Raji (cell line): ENCODE results near the gene KRT76.

Source experiments
- POLR2A ChIP-seq: IDR thresholded peaks from 2 replicates; pipeline ENCODE4 v1.6.1; 2011; ENCODE audit warnings: low read depth, low read length, control low read depth; ENCODE audit not compliant: insufficient read depth

Gene KRT76

DNA sequence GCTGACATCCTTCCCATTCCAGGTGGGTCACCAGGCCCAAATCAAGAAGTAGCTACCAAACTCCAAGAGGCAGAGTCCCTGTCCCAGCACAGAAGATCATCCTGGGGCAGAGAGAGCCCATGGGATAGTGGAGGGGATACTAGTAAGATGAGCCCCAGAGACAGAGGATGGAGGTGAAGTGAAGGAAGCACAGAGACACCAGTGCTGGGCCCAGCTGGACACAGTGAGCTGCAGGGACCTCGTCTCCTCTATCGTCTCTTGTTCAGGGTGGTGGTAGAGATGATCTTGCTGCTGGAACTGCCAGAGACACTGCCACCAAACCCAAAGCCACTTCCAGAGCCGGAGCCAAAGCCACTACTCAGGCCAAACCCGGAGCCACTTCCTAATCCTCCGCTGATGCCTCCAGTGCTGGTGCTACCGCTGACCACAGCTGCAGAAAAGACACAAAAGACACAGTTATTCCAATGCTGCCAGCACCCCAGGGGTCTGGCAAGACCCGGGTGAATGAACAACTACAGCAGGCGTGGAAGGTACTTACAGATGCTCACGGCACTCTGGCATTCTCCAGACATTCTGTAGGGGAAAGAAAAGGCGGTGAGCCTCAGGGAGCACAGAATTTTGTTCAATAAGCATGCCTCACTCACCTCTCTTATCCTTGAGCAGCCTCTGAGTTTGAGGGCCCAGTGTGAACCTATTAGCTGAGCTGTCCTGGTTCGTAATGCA, 29.8 kb upstream of the KRT76 start:
- TF ChIP-seq POLR2A = no peak

DNA sequence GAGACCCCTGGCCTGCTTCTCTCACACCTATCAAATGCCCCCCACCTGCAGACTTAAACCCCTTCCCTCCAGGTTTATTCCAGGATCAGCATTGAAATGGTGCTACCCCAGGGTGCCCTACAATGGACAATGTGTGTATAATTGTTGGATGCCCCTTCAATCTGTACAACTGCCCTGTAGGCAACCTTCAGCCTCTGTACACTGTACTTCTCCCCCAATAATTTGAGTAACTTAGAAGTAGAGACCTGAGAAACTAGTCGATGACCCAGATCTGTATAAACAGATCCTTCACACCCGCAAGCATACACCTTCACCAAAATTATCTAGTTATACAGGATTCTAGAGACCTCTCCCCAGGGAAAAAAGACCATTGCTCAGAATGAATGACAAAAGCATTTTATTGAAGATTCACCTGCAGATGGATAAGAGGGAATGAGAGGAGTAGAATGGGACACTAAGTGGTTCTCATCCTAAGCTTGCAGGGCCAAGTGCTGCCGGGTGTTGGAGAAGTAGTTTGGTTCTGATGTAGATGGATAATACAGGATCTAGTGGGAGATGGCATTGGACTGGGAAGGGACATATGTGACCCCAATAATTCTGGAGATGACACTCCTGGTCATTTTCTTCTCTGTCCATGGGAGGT, 29.1 kb upstream of the KRT76 start:
- TF ChIP-seq POLR2A = no peak

DNA sequence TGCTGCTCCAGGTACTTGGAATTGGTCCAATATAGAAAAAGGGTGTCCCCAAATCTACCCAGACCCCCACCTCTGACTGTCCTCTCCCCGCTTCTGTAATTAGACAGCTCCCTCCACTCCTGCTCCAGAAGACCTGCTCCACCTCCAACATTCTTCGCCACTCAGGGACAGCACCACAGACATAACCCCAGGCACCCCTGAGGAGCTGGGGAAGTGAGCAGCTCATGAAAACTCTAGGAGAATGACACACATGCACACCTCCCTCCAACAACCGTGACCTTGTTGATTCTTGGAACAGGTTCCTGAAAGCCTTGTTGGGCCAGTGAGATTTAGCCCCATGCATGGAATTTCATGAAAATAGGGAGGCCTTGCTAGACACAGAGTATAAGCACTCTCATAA, 28.6 kb upstream of the KRT76 start:
- TF ChIP-seq POLR2A = no peak

DNA sequence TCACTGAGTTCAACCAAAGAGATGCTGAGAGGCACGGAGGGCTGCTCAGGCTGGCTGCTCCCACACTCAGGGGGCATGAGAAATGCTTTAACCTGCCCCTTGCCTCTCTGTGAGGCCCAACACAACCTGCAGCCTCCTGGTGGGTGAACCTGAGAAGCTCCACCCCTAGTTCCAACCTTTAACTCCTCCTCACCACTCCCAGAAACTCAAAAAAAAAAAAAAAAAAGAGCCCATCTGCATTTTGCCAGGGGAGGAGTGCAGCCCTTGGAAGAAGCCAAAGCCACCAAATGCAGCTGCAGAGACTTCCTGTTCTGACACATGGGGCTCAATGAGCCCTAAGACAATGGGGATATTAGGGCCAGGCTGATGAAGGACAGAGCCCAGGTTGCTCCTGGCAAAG, 27.9 kb upstream of the KRT76 start:
- no peak for TF ChIP-seq POLR2A

DNA sequence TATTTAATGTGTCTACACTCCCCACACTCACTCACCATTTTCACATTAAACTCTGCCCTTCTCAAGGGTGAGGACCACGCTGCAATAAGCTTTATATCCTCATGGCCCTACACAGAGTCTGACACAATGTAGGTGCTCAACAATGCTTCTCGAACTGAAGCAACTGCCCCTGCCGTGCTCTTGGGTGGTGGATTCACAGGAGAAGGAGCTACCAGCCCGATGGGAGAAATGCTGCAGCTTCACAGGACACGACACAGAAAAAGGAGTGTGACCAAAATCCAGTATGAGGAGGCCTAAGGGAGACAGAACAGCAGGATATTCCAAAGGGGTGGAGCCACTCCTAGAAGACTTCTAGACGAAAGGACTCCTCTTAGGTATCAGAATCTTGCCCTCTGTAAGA, 25.3 kb upstream of the KRT76 start:
- no peak for TF ChIP-seq POLR2A

DNA sequence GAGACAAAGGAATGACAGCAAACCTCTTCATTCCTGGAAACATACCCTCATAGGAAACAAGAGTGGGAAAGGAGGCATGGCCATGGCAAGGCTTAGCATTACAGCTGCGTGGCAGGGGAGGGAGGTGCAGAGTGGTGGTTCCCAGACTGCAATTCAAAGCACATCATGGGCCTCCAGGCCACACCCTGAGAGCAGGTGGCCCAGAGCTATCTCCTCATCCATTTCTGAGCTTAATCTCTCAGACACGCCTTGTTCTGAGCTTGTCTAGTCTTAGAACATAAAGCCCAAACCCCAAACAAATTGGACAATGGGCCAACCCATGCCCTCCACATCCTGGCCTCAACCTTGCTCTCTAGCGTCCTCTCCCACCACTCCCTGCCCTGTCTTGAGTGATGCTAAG, 24.6 kb upstream of the KRT76 start:
- no peak for TF ChIP-seq POLR2A

DNA sequence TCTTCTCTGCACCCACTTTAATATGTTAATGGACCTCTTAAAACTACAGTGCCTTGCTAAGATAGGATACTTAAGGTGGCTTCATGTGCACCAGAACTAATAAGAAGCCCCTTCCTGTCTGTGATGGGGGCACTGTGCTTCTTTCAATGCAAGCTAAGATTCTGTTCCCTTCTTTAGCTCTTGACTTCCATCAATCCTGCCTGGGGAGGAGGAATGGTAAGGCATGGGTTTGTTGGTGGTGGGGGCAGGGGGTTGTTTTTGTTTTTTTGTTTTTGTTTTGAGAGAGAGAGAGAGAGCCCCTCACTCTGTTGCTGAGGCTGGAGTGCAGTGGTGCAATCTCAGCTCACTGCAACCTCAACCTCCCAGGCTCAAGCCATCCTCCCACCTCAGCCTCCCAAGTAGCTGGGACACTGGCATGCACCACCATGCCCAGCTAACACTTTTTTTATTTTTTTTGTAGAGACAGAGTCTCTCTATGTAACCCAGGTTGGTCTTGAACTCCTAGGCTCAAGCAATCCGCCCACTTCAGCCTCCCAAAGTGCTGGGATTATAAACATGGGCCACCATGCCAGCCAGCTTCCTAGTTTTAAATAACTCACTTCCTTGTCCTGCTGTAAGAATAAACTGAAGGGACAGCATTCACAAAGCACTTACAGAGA, 23.2 kb upstream of the KRT76 start:
- no peak for TF ChIP-seq POLR2A

DNA sequence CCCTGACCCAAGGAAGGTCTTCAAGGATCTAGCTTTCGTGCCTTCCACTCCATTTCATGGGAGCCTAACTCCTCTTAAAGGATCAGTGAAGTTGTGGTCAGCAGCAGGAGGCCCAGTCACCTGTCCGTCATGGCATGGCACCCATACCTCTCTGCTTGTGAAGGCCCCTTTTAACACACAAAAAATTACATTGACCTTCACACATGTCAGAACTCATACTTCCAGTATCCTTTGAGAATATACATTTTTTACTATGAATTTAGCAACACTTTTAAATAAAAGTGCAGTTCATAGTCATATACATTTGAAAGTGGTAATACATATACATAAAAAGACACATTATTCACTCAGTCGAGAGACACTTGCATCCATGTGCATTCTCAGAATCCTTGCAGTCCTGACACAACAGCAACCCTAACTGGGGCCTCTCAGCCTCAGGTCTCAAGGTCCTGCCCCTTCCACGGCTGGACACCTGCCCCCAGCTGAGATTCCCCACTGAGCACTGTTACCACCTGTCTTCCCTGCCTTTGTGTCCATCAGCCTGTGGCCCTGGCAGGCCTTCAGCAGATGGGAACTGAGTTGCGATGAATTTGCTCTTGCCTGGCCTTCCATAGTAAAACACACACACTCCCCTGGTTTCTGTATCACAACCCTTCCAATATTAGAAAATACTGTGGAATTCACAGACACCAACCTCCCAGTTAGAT, 22.5 kb upstream of the KRT76 start:
- TF ChIP-seq POLR2A = no peak

DNA sequence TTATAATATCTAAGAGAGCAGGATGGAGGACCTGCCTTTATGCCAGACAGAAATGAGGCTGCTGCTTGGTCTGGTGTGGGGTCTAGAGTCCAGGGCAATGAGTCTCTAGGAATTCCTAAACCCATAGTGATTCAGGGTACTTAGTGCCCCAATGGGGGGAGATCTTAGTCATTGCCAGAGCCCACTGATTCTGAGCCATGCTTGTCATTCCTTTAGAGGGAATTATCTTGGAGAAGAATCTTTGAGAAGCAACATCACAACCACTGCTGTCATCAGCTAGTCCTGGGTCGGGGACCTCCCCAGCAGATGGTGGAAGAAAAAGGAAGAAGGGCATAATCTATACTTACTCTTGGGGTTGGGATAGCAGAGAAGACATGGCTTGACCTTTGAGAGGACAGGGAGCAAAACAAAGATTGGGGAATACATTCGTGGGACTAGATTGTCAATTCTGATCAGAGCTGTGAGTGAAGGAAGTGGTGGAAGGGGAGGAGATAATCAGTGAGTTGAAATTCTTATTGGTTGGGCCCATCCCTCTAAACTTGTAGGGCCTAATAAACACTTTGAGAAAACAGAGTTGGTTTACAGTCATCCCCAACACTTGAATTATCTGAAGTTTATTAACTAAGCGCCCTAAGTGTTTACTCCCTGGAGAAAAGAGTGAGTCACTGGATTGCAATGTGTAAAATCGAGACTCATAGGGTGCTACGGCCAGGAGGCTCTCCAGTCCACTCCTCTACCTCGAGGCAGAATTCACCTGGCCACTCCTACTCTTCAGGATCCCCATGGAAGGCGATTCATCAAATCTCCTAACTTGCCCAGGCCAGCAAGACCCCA, 21.7 kb upstream of the KRT76 start:
- TF ChIP-seq POLR2A = no peak

DNA sequence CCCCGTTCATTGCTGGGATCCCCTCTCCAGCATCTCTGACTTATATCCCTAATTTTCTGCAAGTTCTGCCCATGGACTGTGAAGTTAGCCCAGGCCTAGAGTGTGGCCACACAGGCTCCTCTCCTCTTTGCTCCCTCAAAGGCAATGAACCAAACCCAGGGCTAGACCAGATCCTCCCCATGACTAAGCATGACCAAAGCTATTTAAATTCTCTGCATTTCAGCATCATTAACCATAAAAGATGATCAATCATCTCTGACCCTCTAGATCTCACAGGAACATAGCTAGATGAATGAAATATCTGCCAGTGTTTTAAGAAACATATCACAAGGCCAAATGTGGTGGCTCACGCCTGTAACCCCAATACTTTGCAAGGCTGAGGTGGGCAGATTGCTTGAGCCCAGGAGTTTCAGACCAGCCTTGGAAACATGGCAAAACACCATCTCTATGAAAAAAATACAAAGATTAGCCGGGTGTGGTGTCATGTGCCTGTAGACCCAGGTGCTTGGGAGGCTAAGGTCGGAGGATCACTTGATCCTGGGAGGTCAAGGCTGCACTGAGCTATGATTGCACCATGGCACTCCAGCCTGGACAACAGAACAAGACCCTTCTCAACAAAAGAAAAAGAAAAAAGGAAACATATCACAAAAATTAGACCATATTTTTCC, 21.0 kb upstream of the KRT76 start:
- TF ChIP-seq POLR2A = no peak

DNA sequence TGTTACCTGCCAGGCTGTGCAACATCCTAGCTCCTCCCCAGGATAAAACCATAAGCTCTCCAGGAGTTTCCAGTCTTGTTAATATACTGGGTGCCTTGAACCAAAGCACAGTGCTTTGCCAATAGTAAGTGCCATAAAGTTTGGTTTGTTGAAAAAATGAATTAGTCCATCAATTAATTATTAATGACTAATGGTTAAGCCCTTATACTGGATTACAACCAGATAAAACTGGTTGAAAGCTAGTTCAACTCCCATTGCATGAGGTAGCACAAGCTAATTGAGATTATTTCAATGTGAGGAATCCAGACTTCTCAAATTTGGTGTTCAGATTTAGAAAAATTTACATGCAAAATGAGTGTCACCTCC, 20.4 kb upstream of the KRT76 start:
- no peak for TF ChIP-seq POLR2A

DNA sequence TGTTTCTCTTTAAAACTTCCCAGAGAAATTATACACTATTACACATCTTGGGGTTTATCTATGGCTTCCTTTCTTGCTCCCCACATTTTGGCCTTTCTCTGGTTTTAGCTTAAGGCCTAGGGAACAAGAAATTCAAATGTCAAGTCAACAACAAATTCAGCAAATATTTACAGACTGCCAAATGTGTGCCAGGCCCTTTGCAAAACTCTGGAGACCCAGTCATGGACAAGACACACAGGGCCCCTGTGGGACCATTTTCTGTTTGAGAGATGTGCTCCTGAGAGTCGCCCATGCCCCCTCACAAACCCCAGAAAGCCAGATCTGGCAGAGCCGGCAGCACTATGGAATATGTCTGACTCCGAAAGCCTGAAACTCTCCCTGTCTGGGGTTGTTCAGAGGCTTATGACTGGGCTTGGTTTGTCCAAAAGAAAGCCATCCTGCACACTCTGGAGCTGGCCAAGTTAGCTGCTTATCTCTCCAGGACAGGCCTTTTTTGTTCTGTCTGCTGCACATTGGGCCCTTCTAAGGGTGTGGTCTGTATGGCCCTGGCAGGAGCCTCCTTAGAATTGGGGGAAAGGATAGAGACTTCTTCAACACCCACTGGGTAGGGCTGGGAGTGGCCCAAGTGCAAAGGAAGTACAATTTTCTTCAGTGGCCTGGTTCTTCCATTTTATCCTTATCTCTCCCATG, 19.8 kb upstream of the KRT76 start:
- TF ChIP-seq POLR2A = no peak

DNA sequence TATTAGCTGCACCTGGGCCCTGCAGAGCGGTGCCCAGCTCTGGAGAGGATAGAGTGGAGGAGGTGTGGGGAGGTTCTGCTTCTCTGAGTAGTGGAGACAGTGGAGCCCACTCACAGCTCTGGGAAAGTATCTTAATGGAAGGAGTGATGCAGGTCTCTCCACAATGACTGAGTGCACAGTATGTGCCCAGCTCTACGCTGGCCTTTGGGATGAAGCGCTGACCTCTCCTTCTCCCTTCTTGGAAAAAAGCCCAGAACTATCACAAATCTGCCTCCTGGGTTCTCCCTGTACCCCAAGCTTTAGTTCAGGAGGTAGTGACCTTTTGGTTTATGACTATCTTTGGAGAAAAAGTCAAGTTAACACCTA, 19.3 kb upstream of the KRT76 start:
- TF ChIP-seq POLR2A = no peak
